HG03103 (cell line): ENCODE results near the gene PRKCE.

Experiments
- ATAC-seq: cut with Tn5 transposase; IDR thresholded peaks from one replicate; pipeline ENCODE4 v1.9.1; 2021; ENCODE audit warnings: low read depth; ENCODE audit not compliant: unreplicated experiment

Gene PRKCE

GRCh38 chr2:45946023-45946422, 294.5 kb downstream of the PRKCE start:
- ATAC-seq, result no peak

GRCh38 chr2:45950606-45951005, 299.1 kb downstream of the PRKCE start:
- no peak for ATAC-seq

GRCh38 chr2:45951025-45951727, 299.7 kb downstream of the PRKCE start:
- ATAC-seq, result no peak

GRCh38 chr2:45952591-45952990, 301.1 kb downstream of the PRKCE start:
- no peak for ATAC-seq

GRCh38 chr2:45953376-45954027, 302.0 kb downstream of the PRKCE start:
- no peak for ATAC-seq

GRCh38 chr2:45954233-45954850, 302.9 kb downstream of the PRKCE start:
- no peak for ATAC-seq

GRCh38 chr2:45957533-45958227, 306.2 kb downstream of the PRKCE start:
- no peak for ATAC-seq

GRCh38 chr2:45960057-45960863, 308.8 kb downstream of the PRKCE start:
- no peak for ATAC-seq

GRCh38 chr2:45962177-45962921, 310.9 kb downstream of the PRKCE start:
- no peak for ATAC-seq

- no peak for ATAC-seq
These were observed 312.3 kb downstream of the PRKCE start for GRCh38 chr2:45963816-45964215.

GRCh38 chr2:45964223-45964841, 312.9 kb downstream of the PRKCE start:
- ATAC-seq, result no peak

- ATAC-seq, result no peak
These were observed 313.4 kb downstream of the PRKCE start for GRCh38 chr2:45964906-45965305.

GRCh38 chr2:45965871-45966498, 314.5 kb downstream of the PRKCE start:
- ATAC-seq, result no peak

- ATAC-seq, result no peak
These were observed 317.6 kb downstream of the PRKCE start for GRCh38 chr2:45968946-45969584.

GRCh38 chr2:45973426-45973825, 322.0 kb downstream of the PRKCE start:
- ATAC-seq, result no peak

GRCh38 chr2:45974056-45974455, 322.6 kb downstream of the PRKCE start:
- ATAC-seq, result peak; percentile 63

GRCh38 chr2:45974762-45975408, 323.4 kb downstream of the PRKCE start:
- no peak for ATAC-seq
